GM10266 (cell line): ENCODE results near the gene STT3B.

Experiments
- DNase-seq: peaks from one replicate; pipeline ENCODE4 v3.0.0; 2012; ENCODE audit errors: extremely low spot score
- CTCF ChIP-seq: IDR thresholded peaks from 2 replicates; pipeline ENCODE4 v1.5.1; 2012; ENCODE audit warnings: mild to moderate bottlenecking, low read depth; ENCODE audit not compliant: control insufficient read depth, insufficient read depth; ENCODE audit errors: missing control alignments

The STT3B gene

GRCh38 chr3:31531452-31531991 lies 1.2 kb upstream of the STT3B start:
- TF ChIP-seq CTCF, result no peak
- DNase-seq, result no peak

GRCh38 chr3:31531992-31532586 lies 636 bp upstream of the STT3B start:
- TF ChIP-seq CTCF, result no peak
- peak; percentile 98 for DNase-seq

GRCh38 chr3:31533169-31534064 lies 692 bp downstream of the STT3B start:
- peak; percentile 7 for TF ChIP-seq CTCF
- peak; percentile 42 for DNase-seq

GRCh38 chr3:31534065-31534425 lies 1.3 kb downstream of the STT3B start:
- peak; percentile 28 for DNase-seq
- no peak for TF ChIP-seq CTCF

GRCh38 chr3:31536497-31536896 lies 3.8 kb downstream of the STT3B start:
- TF ChIP-seq CTCF, result no peak
- DNase-seq, result no peak

- no peak for DNase-seq
- TF ChIP-seq CTCF, result no peak
Observed at GRCh38 chr3:31538801-31539200, 6.1 kb downstream of the STT3B start.

GRCh38 chr3:31539275-31539674 lies 6.5 kb downstream of the STT3B start:
- DNase-seq, result no peak
- no peak for TF ChIP-seq CTCF
